GM18511 (cell line): ENCODE data around the gene LPCAT4.
"Not testable (repeated sequence)": the region's sequence is repeated elsewhere in the genome, so short reads cannot be mapped to it uniquely, and the experiment has no call there.

Experiments used
- ATAC-seq: cut with Tn5 transposase; IDR thresholded peaks from one replicate; pipeline ENCODE4 v1.9.1; 2021; ENCODE audit warnings: mild to moderate bottlenecking, moderate library complexity; ENCODE audit not compliant: unreplicated experiment

Gene LPCAT4

GRCh38 chr15:34362047-34362773 lies 4.8 kb downstream of the LPCAT4 start:
- ATAC-seq: no peak

- no peak for ATAC-seq
These were observed 5.7 kb downstream of the LPCAT4 start for GRCh38 chr15:34361278-34361677.

GRCh38 chr15:34360298-34360697 lies 6.7 kb downstream of the LPCAT4 start:
- ATAC-seq: no peak

DNA sequence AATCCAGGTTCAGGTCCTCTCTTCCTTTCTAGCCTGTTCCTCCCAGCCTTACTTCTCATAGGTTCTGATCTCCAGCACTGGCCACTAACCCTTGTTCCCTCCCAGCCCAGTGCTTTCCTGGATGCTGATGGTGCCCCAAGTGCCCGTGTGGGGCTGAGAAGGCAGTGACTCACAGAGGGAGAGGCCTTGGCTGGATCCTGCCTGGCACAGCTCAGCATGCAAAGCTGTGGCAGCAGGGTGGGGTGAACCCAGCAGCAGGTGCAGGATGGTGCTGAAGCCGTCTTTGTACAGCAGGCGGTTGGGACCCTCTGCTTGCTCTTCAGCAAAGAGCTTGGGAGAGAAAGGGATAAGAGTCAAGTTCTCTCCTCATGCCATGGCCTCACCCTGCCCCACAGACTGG lies 7.6 kb downstream of the LPCAT4 start:
- ATAC-seq: no peak

GRCh38 chr15:34358948-34359347 lies 8.0 kb downstream of the LPCAT4 start:
- no peak for ATAC-seq

GRCh38 chr15:34358367-34358766 lies 8.6 kb downstream of the LPCAT4 start:
- no peak for ATAC-seq

- no peak for ATAC-seq
These were observed 9.3 kb downstream of the LPCAT4 start for GRCh38 chr15:34357653-34358052.

DNA sequence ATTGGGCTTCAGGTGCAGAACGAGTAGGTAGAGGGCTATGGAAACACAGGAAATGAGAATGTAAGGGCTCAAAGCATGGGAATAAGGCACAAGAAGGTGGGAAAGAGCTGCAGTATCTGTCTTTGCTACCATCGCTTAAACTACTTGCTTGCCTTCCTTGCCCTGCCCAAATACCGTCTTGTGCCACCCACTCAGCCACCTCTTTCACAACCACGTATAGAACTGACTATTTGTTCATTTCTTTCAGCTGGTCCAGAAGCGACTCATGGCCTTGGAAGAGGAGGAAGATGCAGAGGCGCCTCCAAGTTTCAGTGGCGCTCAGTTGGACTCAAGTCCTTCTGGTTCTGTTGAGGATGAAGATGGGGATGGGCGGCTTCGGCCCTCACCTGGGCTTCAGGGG lies 11.8 kb downstream of the LPCAT4 start:
- ATAC-seq: no peak

DNA sequence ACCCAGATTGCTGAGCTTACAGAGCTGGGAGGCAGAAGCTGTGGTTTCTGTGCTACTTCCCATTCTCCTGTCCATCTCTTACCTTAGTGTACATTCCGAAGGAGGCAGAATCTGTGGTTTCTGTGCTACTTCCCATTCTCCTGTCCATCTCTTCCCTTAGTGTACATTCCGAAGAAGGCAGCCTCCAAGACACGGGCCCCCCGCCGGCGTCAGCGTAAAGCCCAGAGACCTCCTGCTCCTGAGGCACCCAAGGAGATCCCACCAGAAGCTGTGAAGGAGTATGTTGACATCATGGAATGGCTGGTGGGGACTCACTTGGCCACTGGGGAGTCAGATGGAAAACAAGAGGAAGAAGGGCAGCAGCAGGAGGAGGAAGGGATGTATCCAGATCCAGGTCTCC lies 12.7 kb downstream of the LPCAT4 start:
- no peak for ATAC-seq

DNA sequence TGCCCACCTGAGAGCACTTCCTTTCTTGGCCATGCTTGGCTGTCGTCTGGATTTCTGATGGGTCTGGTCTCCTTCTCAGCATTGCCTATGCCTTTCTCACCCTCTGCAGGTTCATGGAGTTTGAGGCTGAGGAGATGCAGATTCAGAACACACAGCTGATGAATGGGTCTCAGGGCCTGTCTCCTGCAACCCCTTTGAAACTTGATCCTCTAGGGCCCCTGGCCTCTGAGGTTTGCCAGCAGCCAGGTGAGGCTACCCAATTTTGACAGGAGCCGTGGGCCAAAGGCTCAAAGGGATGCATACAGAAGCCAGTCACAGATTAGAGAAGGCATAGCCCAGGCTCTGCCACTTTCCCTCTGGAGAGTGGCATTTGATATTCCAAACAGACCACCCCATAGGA lies 13.4 kb downstream of the LPCAT4 start:
- ATAC-seq: no peak

DNA sequence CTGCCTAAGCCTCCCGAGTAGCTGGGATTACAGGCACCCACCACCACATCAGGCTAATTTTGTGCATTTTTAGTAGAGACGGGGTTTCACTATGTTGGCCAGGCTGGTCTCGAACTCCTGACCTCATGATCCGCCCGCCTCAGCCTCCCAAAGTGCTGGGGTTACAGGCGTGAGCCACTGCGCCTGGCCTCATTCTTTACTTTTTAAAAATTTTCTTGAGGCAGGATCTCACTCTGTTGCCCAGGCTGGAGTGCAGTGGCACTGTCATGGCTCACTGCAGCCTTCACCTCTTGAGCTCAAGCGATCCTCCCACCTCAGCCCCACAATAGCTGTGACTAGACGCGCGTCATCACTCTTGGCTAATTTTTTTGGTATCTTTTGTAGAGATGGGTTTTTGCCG lies 14.0 kb downstream of the LPCAT4 start:
- ATAC-seq: not testable (repeated sequence)

GRCh38 chr15:34349769-34350168 lies 17.2 kb downstream of the LPCAT4 start:
- ATAC-seq: no peak

- ATAC-seq: no peak
These were observed 18.2 kb downstream of the LPCAT4 start for GRCh38 chr15:34348735-34349300.

GRCh38 chr15:34347951-34348638 lies 18.9 kb downstream of the LPCAT4 start:
- ATAC-seq: no peak

DNA sequence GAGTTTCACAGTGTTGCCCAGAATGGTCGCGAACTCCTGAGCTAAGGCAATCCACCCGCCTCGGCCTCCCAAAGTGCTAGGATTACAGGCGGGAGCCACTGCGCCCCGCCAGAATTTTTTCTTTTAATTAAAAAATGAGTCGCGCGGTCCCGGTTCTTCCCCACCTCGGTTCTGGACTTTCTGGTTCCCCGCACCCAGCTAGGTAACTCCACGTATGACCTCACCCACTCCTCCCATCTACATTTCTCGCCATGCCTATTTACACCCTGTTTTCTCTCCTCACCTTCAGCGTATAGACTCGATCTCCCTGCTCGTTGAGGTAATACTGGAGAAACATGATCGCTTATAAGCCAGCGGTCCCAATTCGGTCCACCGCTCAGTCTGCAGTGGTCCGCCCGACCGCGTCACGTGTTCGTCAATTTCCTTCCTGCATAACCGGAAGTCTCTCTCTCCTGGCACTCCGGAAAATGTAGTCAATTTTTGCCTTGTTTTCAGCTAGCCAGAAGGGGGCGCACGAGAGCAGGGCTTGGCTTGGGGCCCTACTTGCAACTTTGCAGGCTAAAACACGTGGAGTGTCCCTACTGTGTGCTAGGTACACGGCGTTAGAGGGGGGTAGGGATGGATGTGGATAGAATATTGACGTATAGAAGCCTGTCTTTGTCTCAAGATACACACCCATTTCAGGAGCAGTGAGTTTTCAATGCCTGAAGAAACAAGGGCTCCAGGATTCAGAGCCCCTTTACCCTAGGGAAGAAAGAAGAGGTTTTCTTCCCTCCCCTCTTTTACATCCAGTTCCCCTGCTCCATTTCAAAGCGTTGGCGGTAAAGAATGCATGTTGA lies 24.0 kb downstream of the LPCAT4 start, which contains the start of the genes NOP10 and NUTM1:
NOP10 (minus strand) TSS at position 400 of the 839 bp plus-strand sequence; CDS start at position 337, 63 bp downstream.
NUTM1 (plus strand) TSS at position 579 of the 839 bp plus-strand sequence. CDS start 382 bp downstream, outside the sequence.
- peak; percentile 94 for ATAC-seq

- ATAC-seq: not testable (repeated sequence)
These were observed 24.7 kb downstream of the LPCAT4 start for GRCh38 chr15:34342213-34342736.

GRCh38 chr15:34341381-34342212 lies 25.4 kb downstream of the LPCAT4 start:
- no peak for ATAC-seq

- no peak for ATAC-seq
These were observed 27.1 kb downstream of the LPCAT4 start for GRCh38 chr15:34339946-34340345.

GRCh38 chr15:34338347-34338746 lies 28.6 kb downstream of the LPCAT4 start:
- ATAC-seq: no peak
